ENCODE data around the gene COL7A1. TPM values are rescaled to one million over a fixed set of nuclear protein-coding genes. Genes with fewer than 3 reads are reported as not detected.

The COL7A1 gene
- total RNA-seq, 3 donors from 2014 or later (not counting 1 experiment from before 2014, with no cell fraction given): 0.54 to 1.7 (median 1.4) TPM

- intact Hi-C loops (cut with micrococcal nuclease): no loop called here
Observed at GRCh38 chr3:48591886-48592518, 3.1 kb downstream of the COL7A1 start.

DNA sequence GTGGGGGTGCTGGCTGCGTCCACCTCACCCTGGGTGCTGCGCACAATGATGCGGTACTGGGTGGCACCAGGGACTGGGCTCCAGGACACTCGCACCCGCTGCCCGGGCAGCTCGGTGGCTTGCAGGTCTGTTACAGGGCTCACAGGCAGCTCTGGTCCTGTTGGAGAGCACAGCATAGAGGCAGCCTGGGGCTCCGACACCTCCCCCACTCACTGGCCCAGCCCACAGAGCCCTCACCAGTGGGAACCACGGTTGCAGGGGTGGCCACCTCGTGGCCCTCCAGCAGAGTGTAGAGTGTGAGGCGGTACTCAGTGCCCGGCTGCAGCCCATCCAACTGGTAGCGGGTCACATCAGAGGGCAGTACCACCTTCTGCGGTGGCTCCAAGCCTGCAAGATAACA is 3.7 kb downstream of the COL7A1 start:
- no peak overlapping the region for H3K27ac Mint-ChIP-seq
- peaks cover 25 to 30% of the 10 kb centered on the region in 2 donors for H3K27me3 Mint-ChIP-seq (ENCODE audit: low read depth in 2 of 2)
- 90% methylated on average over 14 of the region's 14 CpGs for WGBS (ENCODE audit: insufficient coverage)
- Histone ChIP-seq H3K27me3 (ENCODE audit: control insufficient read depth, insufficient read depth, low read length) (peaks cover 2% of the 10 kb centered on the region), H3K4me3 (ENCODE audit: low read length) (no peak overlapping the region), H3K27ac (ENCODE audit: low read length) (no peak overlapping the region), H3K36me3 (ENCODE audit: control insufficient read depth, insufficient read depth, low read length) (no peaks in the 10 kb centered on the region), H3K9me3 (ENCODE audit: control insufficient read depth, insufficient read depth, low read length) (no peaks in the 10 kb centered on the region), H3K4me1 (ENCODE audit: control insufficient read depth, insufficient read depth, low read length) (no peaks in the 10 kb centered on the region)
- no peak for DNase-seq
- no peak for ATAC-seq
- no peaks in the 10 kb centered on the region for H3K9me3 Mint-ChIP-seq
- no peak overlapping the region for H3K4me3 Mint-ChIP-seq
- H3K36me3 Mint-ChIP-seq: no peaks in the 10 kb centered on the region
- no peak for TF ChIP-seq CTCF (IDR thresholded peaks at IDR 0.05)
- intact Hi-C loops (cut with micrococcal nuclease): no loop called here
- peaks cover 0 to 11% of the 10 kb centered on the region in 2 donors for H3K4me1 Mint-ChIP-seq

More at GRCh38 chr3:48591886-48592518, 3.1 kb downstream of the COL7A1 start:
- Histone ChIP-seq H3K27me3 (ENCODE audit: control insufficient read depth, insufficient read depth, low read length) (peaks cover 2% of the 10 kb centered on the region), H3K36me3 (ENCODE audit: control insufficient read depth, insufficient read depth, low read length) (no peaks in the 10 kb centered on the region), H3K4me3 (ENCODE audit: low read length) (no peak overlapping the region), H3K27ac (ENCODE audit: low read length) (no peak overlapping the region), H3K9me3 (ENCODE audit: control insufficient read depth, insufficient read depth, low read length) (no peaks in the 10 kb centered on the region), H3K4me1 (ENCODE audit: control insufficient read depth, insufficient read depth, low read length) (no peaks in the 10 kb centered on the region)
- WGBS (ENCODE audit: insufficient coverage): 90% methylated on average over 22 of the region's 22 CpGs
- DNase-seq (no peak), ATAC-seq (no peak)
- Mint-ChIP-seq H3K9me3 (no peaks in the 10 kb centered on the region), H3K27me3 (ENCODE audit: low read depth in 2 of 2) (peaks cover 25 to 31% of the 10 kb centered on the region in 2 donors), H3K4me1 (peaks cover 0 to 12% of the 10 kb centered on the region in 2 donors), H3K27ac (no peak overlapping the region), H3K36me3 (no peaks in the 10 kb centered on the region), H3K4me3 (no peak overlapping the region)
- no peak for TF ChIP-seq CTCF (IDR thresholded peaks at IDR 0.05)

DNA sequence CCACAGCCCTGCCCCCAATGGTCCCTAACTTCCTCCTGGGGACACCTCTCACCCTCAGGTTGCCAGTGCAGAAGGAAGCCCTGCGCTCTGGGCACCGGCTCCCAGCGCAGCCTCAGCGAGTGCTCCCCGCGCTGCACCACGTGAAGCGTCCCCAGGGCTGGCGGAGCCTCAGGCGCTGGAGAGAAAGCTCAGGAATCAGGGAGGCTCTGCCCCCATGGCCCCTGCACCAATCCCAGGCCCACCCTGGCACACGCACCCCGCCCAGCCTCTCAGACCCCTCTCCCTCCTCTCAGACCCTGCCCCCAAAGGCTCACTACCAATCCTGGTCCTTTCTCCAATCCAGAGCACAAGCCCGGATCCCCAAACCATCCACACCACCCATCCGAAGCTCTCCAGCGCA is 6.9 kb downstream of the COL7A1 start:
- intact Hi-C loops (cut with micrococcal nuclease): no loop called here
- Histone ChIP-seq H3K36me3 (ENCODE audit: control insufficient read depth, insufficient read depth, low read length) (no peaks in the 10 kb centered on the region), H3K4me1 (ENCODE audit: control insufficient read depth, insufficient read depth, low read length) (no peaks in the 10 kb centered on the region), H3K9me3 (ENCODE audit: control insufficient read depth, insufficient read depth, low read length) (no peaks in the 10 kb centered on the region), H3K4me3 (ENCODE audit: low read length) (no peak overlapping the region), H3K27ac (ENCODE audit: low read length) (no peak overlapping the region), H3K27me3 (ENCODE audit: control insufficient read depth, insufficient read depth, low read length) (no peaks in the 10 kb centered on the region)
- DNase-seq: no peak
- no peaks in the 10 kb centered on the region for H3K9me3 Mint-ChIP-seq
- no peak overlapping the region for H3K27ac Mint-ChIP-seq
- TF ChIP-seq CTCF (IDR thresholded peaks at IDR 0.05): no peak
- no peaks in the 10 kb centered on the region for H3K36me3 Mint-ChIP-seq
- WGBS (ENCODE audit: insufficient coverage): 61% methylated on average over 15 of the region's 15 CpGs
- peaks cover 18% of the 10 kb centered on the region in 2 donors for H3K27me3 Mint-ChIP-seq (ENCODE audit: low read depth in 2 of 2)
- H3K4me3 Mint-ChIP-seq: no peak overlapping the region
- H3K4me1 Mint-ChIP-seq: no peaks in the 10 kb centered on the region
- no peak for ATAC-seq

GRCh38 chr3:48587686-48588085 is 7.4 kb downstream of the COL7A1 start:
- peaks cover 18% of the 10 kb centered on the region in 2 donors for H3K27me3 Mint-ChIP-seq (ENCODE audit: low read depth in 2 of 2)
- intact Hi-C loops (cut with micrococcal nuclease): no loop called here
- no peak overlapping the region for H3K4me3 Mint-ChIP-seq
- H3K4me1 ChIP-seq (ENCODE audit: control insufficient read depth, insufficient read depth, low read length): no peaks in the 10 kb centered on the region
- no peaks in the 10 kb centered on the region for H3K36me3 ChIP-seq (ENCODE audit: control insufficient read depth, insufficient read depth, low read length)
- H3K36me3 Mint-ChIP-seq: no peaks in the 10 kb centered on the region
- no peaks in the 10 kb centered on the region for H3K27me3 ChIP-seq (ENCODE audit: control insufficient read depth, insufficient read depth, low read length)
- H3K27ac Mint-ChIP-seq: no peak overlapping the region
- no peaks in the 10 kb centered on the region for H3K4me1 Mint-ChIP-seq
- no peak overlapping the region for H3K4me3 ChIP-seq (ENCODE audit: low read length)
- DNase-seq (no peak), ATAC-seq (no peak)
- 86% methylated on average over 11 of the region's 11 CpGs for WGBS (ENCODE audit: insufficient coverage)
- H3K27ac ChIP-seq (ENCODE audit: low read length): no peak overlapping the region
- no peaks in the 10 kb centered on the region for H3K9me3 Mint-ChIP-seq
- no peak for TF ChIP-seq CTCF (IDR thresholded peaks at IDR 0.05)
- no peaks in the 10 kb centered on the region for H3K9me3 ChIP-seq (ENCODE audit: control insufficient read depth, insufficient read depth, low read length)

All from natural killer cell (primary cell).